ENCODE measurements around the gene ATAD2B.

ATAD2B gene

GRCh38 chr2:23905155-23905554, 21.8 kb downstream of the ATAD2B start:
- DNase-seq = no peak

GRCh38 chr2:23904692-23905091, 22.2 kb downstream of the ATAD2B start:
- DNase-seq = no peak

GRCh38 chr2:23904215-23904614, 22.7 kb downstream of the ATAD2B start:
- DNase-seq = no peak

- no peak for DNase-seq
Observed at GRCh38 chr2:23903034-23903433, 23.9 kb downstream of the ATAD2B start.

- no peak for DNase-seq
Observed at GRCh38 chr2:23901966-23902846, 24.7 kb downstream of the ATAD2B start.

- no peak for DNase-seq
Observed at GRCh38 chr2:23900541-23901322, 26.2 kb downstream of the ATAD2B start.

- DNase-seq = no peak
Observed at GRCh38 chr2:23900133-23900532, 26.8 kb downstream of the ATAD2B start.

GRCh38 chr2:23871206-23871605, 55.7 kb downstream of the ATAD2B start:
- no peak for DNase-seq

GRCh38 chr2:23867449-23867848, 59.5 kb downstream of the ATAD2B start:
- no peak for DNase-seq

GRCh38 chr2:23862716-23863426, 64.1 kb downstream of the ATAD2B start:
- no peak for DNase-seq

GRCh38 chr2:23861952-23862351, 65.0 kb downstream of the ATAD2B start:
- no peak for DNase-seq

GRCh38 chr2:23859983-23860382, 66.9 kb downstream of the ATAD2B start:
- DNase-seq = no peak

- DNase-seq = no peak
Observed at GRCh38 chr2:23859234-23859633, 67.7 kb downstream of the ATAD2B start.

- DNase-seq = no peak
Observed at GRCh38 chr2:23850564-23851256, 76.2 kb downstream of the ATAD2B start.

- no peak for DNase-seq
Observed at GRCh38 chr2:23844905-23845304, 82.0 kb downstream of the ATAD2B start.

GRCh38 chr2:23843051-23843976, 83.6 kb downstream of the ATAD2B start:
- DNase-seq = no peak

- DNase-seq = no peak
Observed at GRCh38 chr2:23839919-23840578, 86.9 kb downstream of the ATAD2B start.

- DNase-seq = no peak
Observed at GRCh38 chr2:23838996-23839395, 87.9 kb downstream of the ATAD2B start.

- DNase-seq = no peak
Observed at GRCh38 chr2:23838581-23838980, 88.3 kb downstream of the ATAD2B start.

GRCh38 chr2:23837871-23838270, 89.1 kb downstream of the ATAD2B start:
- no peak for DNase-seq

GRCh38 chr2:23836971-23837565, 89.9 kb downstream of the ATAD2B start:
- DNase-seq = no peak
